A549 (cell line): ENCODE results near the gene HIVEP3.

Experiments used
- CTCF ChIP-seq: fragments of >200 bp; sonication (Bioruptor Twin); formaldehyde crosslinking; IDR thresholded peaks from 3 replicates; pipeline ENCODE4 v1.5.1; 2016
- EHMT2 ChIP-seq: fragments of 200-600 bp; sonication (generic); IDR thresholded peaks from 2 replicates; pipeline ENCODE4 v1.6.1; 2016; ENCODE audit warnings: antibody characterized with exemption, low read depth, mild to moderate bottlenecking, moderate library complexity
- HOXA7 ChIP-seq: fragments of 250-450 bp; sonication (Bioruptor Pico); IDR thresholded peaks from 2 replicates; pipeline ENCODE4 v1.5.0; 2020; ENCODE audit warnings: mild to moderate bottlenecking, moderate library complexity

GRCh38 chr1:41777695-41778094, 141.0 kb downstream of the HIVEP3 start:
- TF ChIP-seq CTCF = no peak
- TF ChIP-seq EHMT2 = no peak
- TF ChIP-seq HOXA7 (CRISPR knock-in tag) = no peak
